B cell (primary cell): ENCODE results near the gene TMEM235. TPM values are rescaled to one million over a fixed set of nuclear protein-coding genes. Genes with fewer than 3 reads are reported as not detected.

Source experiments
- ATAC-seq: fragments of 200-7000 bp; cut with Tn5 transposase; one replicate; pipeline ENCODE4 v1.10.0; 2021; ENCODE audit warnings: low read depth, mild to moderate bottlenecking, moderate number of reproducible peaks, moderate library complexity
- CTCF ChIA-PET: fragments of 350-600 bp; sonication (Branson Sonifier 250); formaldehyde crosslinking; loops from one replicate; lab custom pipeline; 2021; ENCODE audit warnings: antibody characterized with exemption, inconsistent platforms; lab: Charles Lee
- POLR2A ChIA-PET: fragments of 350-600 bp; sonication (Branson Sonifier 250); formaldehyde crosslinking; loops from one replicate; lab custom pipeline; 2021; ENCODE audit warnings: antibody characterized with exemption; lab: Charles Lee
- DNase-seq: peaks from one replicate; pipeline ENCODE4 v3.0.0; 2013
- H2AFZ ChIP-seq: 2 replicates; pipeline ENCODE4 v1.6.1; 2012; ENCODE audit warnings: mild to moderate bottlenecking, low read depth, low read length; ENCODE audit not compliant: insufficient read depth, poor library complexity, severe bottlenecking
- H3K27ac ChIP-seq, 2 donors: 1 replicate in 1 of 2; 2 replicates in 1 of 2; pipeline ENCODE4 v1.5.1; 2012 to 2013; ENCODE audit warnings: low read length in 2 of 2, mild to moderate bottlenecking in 2 of 2, moderate library complexity in 1 of 2
- H3K27me3 ChIP-seq, 4 experiments: fragments of 200-600 bp in 1 of 4; sonication (generic) in 1 of 4; replicated peaks in 1 of 4; 1 replicate in 2 of 4; 2 replicates in 2 of 4; pipeline versions ENCODE4 v1.6.1 to v1.7.0; 2013 to 2016; ENCODE audit warnings: low read length in 3 of 4, mild to moderate bottlenecking in 2 of 4, mixed read lengths in 1 of 4, moderate library complexity in 1 of 4; ENCODE audit not compliant: insufficient read depth in 4 of 4, control insufficient read depth in 3 of 4; ENCODE audit errors: control extremely low read depth in 1 of 4
- H3K36me3 ChIP-seq, 2 experiments: replicated peaks in 1 of 2; 1 replicate in 1 of 2; 2 replicates in 1 of 2; pipeline versions ENCODE4 v1.6.1 to v1.7.1; 2013; ENCODE audit warnings: low read length in 1 of 2; ENCODE audit not compliant: insufficient read depth in 2 of 2, control insufficient read depth in 1 of 2; ENCODE audit errors: control extremely low read depth in 1 of 2, extremely low read depth in 1 of 2
- H3K4me1 ChIP-seq, 2 donors: fragments of 200-600 bp in 1 of 2; sonication (generic) in 1 of 2; 1 replicate in 1 of 2; 2 replicates in 1 of 2; pipeline versions ENCODE4 v1.5.1 to v1.6.1; 2013 to 2017; ENCODE audit warnings: low read length in 2 of 2; ENCODE audit not compliant: control insufficient read depth in 2 of 2, insufficient read depth in 2 of 2
- H3K4me2 ChIP-seq: replicated peaks from 2 replicates; pipeline ENCODE3; 2012; ENCODE audit warnings: mild to moderate bottlenecking, low read depth, low read length; ENCODE audit not compliant: poor library complexity, severe bottlenecking
- H3K4me3 ChIP-seq, 5 experiments: fragments of 200-600 bp in 1 of 5; sonication (generic) in 1 of 5; 1 replicate in 3 of 5; 2 replicates in 2 of 5; pipeline versions ENCODE4 v1.5.1 to v1.7.0; 2011 to 2016; ENCODE audit warnings: low read length in 4 of 5, mild to moderate bottlenecking in 4 of 5, low read depth in 2 of 5, control low read depth in 1 of 5, moderate library complexity in 1 of 5; ENCODE audit not compliant: insufficient read depth in 1 of 5; ENCODE audit errors: control extremely low read depth in 1 of 5, extremely low read depth in 1 of 5
- H3K79me2 ChIP-seq: fragments of 200-600 bp; sonication (generic); one replicate; pipeline ENCODE4 v1.6.0; 2016; ENCODE audit warnings: low read length; ENCODE audit not compliant: control insufficient read depth, insufficient read depth
- H3K9ac ChIP-seq: fragments of 200-600 bp; sonication (generic); 2 replicates; pipeline ENCODE4 v1.6.1; 2017; ENCODE audit warnings: mild to moderate bottlenecking, low read length, moderate library complexity
- H3K9me3 ChIP-seq, 3 donors: one replicate each; pipeline versions ENCODE4 v1.6.1 to v1.7.1; 2013; ENCODE audit warnings: low read length in 2 of 3; ENCODE audit not compliant: control insufficient read depth in 2 of 3, insufficient read depth in 1 of 3; ENCODE audit errors: control extremely low read depth in 1 of 3
- H4K20me1 ChIP-seq: 2 replicates; pipeline ENCODE4 v1.6.0; 2012; ENCODE audit warnings: mild to moderate bottlenecking, low read length; ENCODE audit not compliant: insufficient read depth, control insufficient read depth, poor library complexity, severe bottlenecking
- H3K27ac Mint-ChIP-seq: one replicate; pipeline ENCODE4 v1.8.0; 2021; ENCODE audit warnings: mixed read lengths
- H3K27me3 Mint-ChIP-seq: one replicate; pipeline ENCODE4 v1.8.0; 2021; ENCODE audit warnings: mixed read lengths
- H3K4me1 Mint-ChIP-seq: one replicate; pipeline ENCODE4 v1.8.0; 2021; ENCODE audit warnings: mixed read lengths
- H3K4me3 Mint-ChIP-seq: one replicate; pipeline ENCODE4 v1.8.0; 2021; ENCODE audit warnings: mixed read lengths
- H3K9me3 Mint-ChIP-seq: one replicate; pipeline ENCODE4 v1.8.0; 2022; ENCODE audit warnings: mixed read lengths; ENCODE audit not compliant: insufficient read depth
- CTCF ChIP-seq: fragments of 200-600 bp; IDR thresholded peaks from one replicate; pipeline ENCODE4 v1.8.0; 2022; ENCODE audit warnings: antibody characterized with exemption, mild to moderate bottlenecking
- EZH2 ChIP-seq: IDR thresholded peaks from 2 replicates; pipeline ENCODE4 v1.6.1; 2012; ENCODE audit warnings: borderline replicate concordance, low read depth, mild to moderate bottlenecking, moderate library complexity, low read length; ENCODE audit not compliant: insufficient read depth, poor library complexity, severe bottlenecking
- WGBS: methylation state at CpG from one replicate; pipeline ENCODE4 v1.1.5; 2013; ENCODE audit warnings: missing lambda C conversion rate; ENCODE audit not compliant: insufficient coverage; 5-methylcytosine and 5-hydroxymethylcytosine counted together
- intact Hi-C: fragments of 100-400 bp; cut with micrococcal nuclease; formaldehyde crosslinking; loops from one replicate; pipeline ENCODE4 v1.10.0; 2022
- polyA plus RNA-seq: library from polyadenylated mRNA; depleted of rRNA; stranded (reverse); fragments of >200 nt; gene quantifications from 2 replicates; pipeline ENCODE4 v1.2.3, GENCODE V29; 2012
- total RNA-seq, 2 donors: library from RNA; stranded (reverse); fragments of 120-200 nt in 1 of 2; gene quantifications; 1 replicate in 1 of 2; 2 replicates in 1 of 2; pipeline versions ENCODE4 v1.2.3 to v1.2.4, GENCODE V29; 2013 to 2022

TMEM235 gene
- total and polyA plus RNA-seq, 2 donors (not counting 1 experiment from before 2014, with no cell fraction given), result not detected

- H3K9ac ChIP-seq, result no peak overlapping the region
- no peaks in the 10 kb centered on the region for H3K79me2 ChIP-seq
- Mint-ChIP-seq H3K27ac (no peak overlapping the region), H3K4me1 (peaks cover 15% of the 10 kb centered on the region), H3K27me3 (peaks cover 21% of the 10 kb centered on the region), H3K9me3 (no peaks in the 10 kb centered on the region), H3K4me3 (peak overlapping the region; percentile 37)
- peaks cover 0 to 65% (median 25%) of the 10 kb centered on the region in 4 experiments for H3K27me3 ChIP-seq
- no peak overlapping the region for H2AFZ ChIP-seq
- H3K4me1 ChIP-seq, result peaks cover 22 to 25% of the 10 kb centered on the region in 2 donors
- no peak for ATAC-seq
- no peak overlapping the region for H3K4me2 ChIP-seq
- H3K36me3 ChIP-seq, result no peaks in the 10 kb centered on the region
- H3K27ac ChIP-seq, result no peak overlapping the region
- TF ChIP-seq CTCF (no peak), EZH2 (no peak)
- no peak overlapping the region for H3K4me3 ChIP-seq
- WGBS, result 70% methylated on average over 7 of the region's 13 CpGs
- intact Hi-C loops, result no loop called here
- H3K9me3 ChIP-seq, result peaks cover 0 to 14% (median 0%) of the 10 kb centered on the region in 3 donors
- DNase-seq, result peak; percentile 31
- no peaks in the 10 kb centered on the region for H4K20me1 ChIP-seq
- ChIA-PET CTCF (no interaction called here), POLR2A (no interaction called here)
Observed at GRCh38 chr17:78230252-78230962, 1.0 kb upstream of the TMEM235 start.
